Upper lobe of left lung (tissue), 4 donors: Measurements from ENCODE around the gene GJA3.

Experiments used
- POLR2A ChIP-seq, 4 donors: fragments of 450-650 bp; IDR thresholded peaks; one replicate each; pipeline ENCODE4 v1.5.1; 2016 to 2017; ENCODE audit warnings: antibody characterized with exemption in 4 of 4, mild to moderate bottlenecking in 2 of 4
- POLR2AphosphoS5 ChIP-seq, 2 donors: sonication (generic); formaldehyde crosslinking; IDR thresholded peaks; one replicate each; pipeline ENCODE4 v1.5.1; 2017; ENCODE audit warnings: antibody characterized with exemption in 2 of 2
- TF ChIP-seq, protein P1 (sequence below), 6 experiments: fragments of 450-650 bp in 4 of 6; fragments of 200-600 bp in 2 of 6; sonication (generic) in 2 of 6; IDR thresholded peaks; one replicate each; pipeline ENCODE4 v1.5.1; 2016 to 2019; ENCODE audit warnings: antibody characterized with exemption in 6 of 6

DNA sequence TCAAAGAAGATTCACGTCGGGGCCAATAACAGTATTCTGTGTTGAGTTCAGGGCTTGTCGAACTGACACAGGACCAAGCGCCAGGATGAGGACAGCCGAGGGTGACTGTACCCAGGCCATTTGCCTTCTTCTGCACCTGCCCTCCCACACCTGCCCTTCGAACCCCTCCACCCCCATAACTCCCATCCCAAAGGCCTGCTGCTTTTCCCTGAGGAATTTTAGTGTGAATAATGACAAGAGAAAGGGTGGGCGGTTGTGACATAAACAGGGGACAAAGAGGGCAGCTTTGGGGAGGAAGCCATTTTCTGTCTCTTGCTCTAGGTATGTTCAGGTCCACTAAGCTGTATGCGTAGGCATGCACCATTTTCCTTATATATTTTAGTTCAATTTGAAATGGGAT is 26.1 kb downstream of the GJA3 start:
- TF ChIP-seq, protein P1, sequence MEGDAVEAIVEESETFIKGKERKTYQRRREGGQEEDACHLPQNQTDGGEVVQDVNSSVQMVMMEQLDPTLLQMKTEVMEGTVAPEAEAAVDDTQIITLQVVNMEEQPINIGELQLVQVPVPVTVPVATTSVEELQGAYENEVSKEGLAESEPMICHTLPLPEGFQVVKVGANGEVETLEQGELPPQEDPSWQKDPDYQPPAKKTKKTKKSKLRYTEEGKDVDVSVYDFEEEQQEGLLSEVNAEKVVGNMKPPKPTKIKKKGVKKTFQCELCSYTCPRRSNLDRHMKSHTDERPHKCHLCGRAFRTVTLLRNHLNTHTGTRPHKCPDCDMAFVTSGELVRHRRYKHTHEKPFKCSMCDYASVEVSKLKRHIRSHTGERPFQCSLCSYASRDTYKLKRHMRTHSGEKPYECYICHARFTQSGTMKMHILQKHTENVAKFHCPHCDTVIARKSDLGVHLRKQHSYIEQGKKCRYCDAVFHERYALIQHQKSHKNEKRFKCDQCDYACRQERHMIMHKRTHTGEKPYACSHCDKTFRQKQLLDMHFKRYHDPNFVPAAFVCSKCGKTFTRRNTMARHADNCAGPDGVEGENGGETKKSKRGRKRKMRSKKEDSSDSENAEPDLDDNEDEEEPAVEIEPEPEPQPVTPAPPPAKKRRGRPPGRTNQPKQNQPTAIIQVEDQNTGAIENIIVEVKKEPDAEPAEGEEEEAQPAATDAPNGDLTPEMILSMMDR (IDR thresholded peaks at IDR 0.05) = no peak
- no peak for TF ChIP-seq POLR2A (IDR thresholded peaks at IDR 0.05)
- TF ChIP-seq POLR2AphosphoS5 (IDR thresholded peaks at IDR 0.05) = no peak
